Adipocyte (in vitro differentiated cells): ENCODE data around the gene NFIB.

ENCODE experiments used
- DNase-seq: peaks from one replicate; pipeline ENCODE4 v3.0.0-alpha.2; 2015; ENCODE audit warnings: low read depth
- H3K27me3 ChIP-seq: replicated peaks from 2 replicates; pipeline ENCODE4 v1.7.0; 2013; ENCODE audit warnings: mild to moderate bottlenecking, low read length, moderate library complexity; ENCODE audit not compliant: control insufficient read depth, insufficient read depth
- H3K36me3 ChIP-seq: 2 replicates; pipeline ENCODE4 v1.7.0; 2013; ENCODE audit warnings: low read length, mild to moderate bottlenecking, moderate library complexity; ENCODE audit not compliant: control insufficient read depth, insufficient read depth, severe bottlenecking
- H3K4me1 ChIP-seq: 2 replicates; pipeline ENCODE4 v1.7.0; 2013; ENCODE audit warnings: mild to moderate bottlenecking, low read length, moderate library complexity; ENCODE audit not compliant: control insufficient read depth, insufficient read depth
- H3K4me3 ChIP-seq: 2 replicates; pipeline ENCODE4 v1.7.0; 2013; ENCODE audit warnings: mild to moderate bottlenecking, low read length, moderate library complexity
- H3K9ac ChIP-seq: 2 replicates; pipeline ENCODE4 v1.7.0; 2013; ENCODE audit warnings: mild to moderate bottlenecking, low read length, moderate library complexity
- H3K9me3 ChIP-seq: 2 replicates; pipeline ENCODE4 v1.7.0; 2013; ENCODE audit warnings: mild to moderate bottlenecking, low read length, moderate library complexity; ENCODE audit not compliant: control insufficient read depth

NFIB gene

GRCh38 chr9:14203356-14204056, 110.4 kb downstream of the NFIB start:
- Histone ChIP-seq H3K9me3 (no peaks in the 10 kb centered on the region), H3K27me3 (no peaks in the 10 kb centered on the region), H3K4me3 (peak overlapping the region; percentile 67), H3K4me1 (peaks cover 35% of the 10 kb centered on the region), H3K9ac (peak overlapping the region; percentile 63), H3K36me3 (no peaks in the 10 kb centered on the region)
- no peak for DNase-seq

GRCh38 chr9:14198841-14199455, 115.0 kb downstream of the NFIB start:
- Histone ChIP-seq H3K9ac (no peak overlapping the region), H3K4me3 (peak overlapping the region; percentile 47), H3K9me3 (no peaks in the 10 kb centered on the region), H3K4me1 (peaks cover 38% of the 10 kb centered on the region), H3K36me3 (no peaks in the 10 kb centered on the region), H3K27me3 (no peaks in the 10 kb centered on the region)
- no peak for DNase-seq

- DNase-seq, result no peak
- no peaks in the 10 kb centered on the region for H3K27me3 ChIP-seq
- no peaks in the 10 kb centered on the region for H3K9me3 ChIP-seq
- H3K4me1 ChIP-seq, result peaks cover 32% of the 10 kb centered on the region
- H3K4me3 ChIP-seq, result peak overlapping the region; percentile 47
- H3K36me3 ChIP-seq, result no peaks in the 10 kb centered on the region
- H3K9ac ChIP-seq, result no peak overlapping the region
Observed at GRCh38 chr9:14198047-14198840, 115.7 kb downstream of the NFIB start.

- no peak overlapping the region for H3K4me3 ChIP-seq
- no peaks in the 10 kb centered on the region for H3K27me3 ChIP-seq
- peaks cover 24% of the 10 kb centered on the region for H3K4me1 ChIP-seq
- H3K9me3 ChIP-seq, result no peaks in the 10 kb centered on the region
- H3K9ac ChIP-seq, result no peak overlapping the region
- H3K36me3 ChIP-seq, result no peaks in the 10 kb centered on the region
- DNase-seq, result no peak
Observed at GRCh38 chr9:14197325-14197858, 116.5 kb downstream of the NFIB start.

GRCh38 chr9:14193328-14193990, 120.5 kb downstream of the NFIB start:
- DNase-seq, result no peak
- H3K36me3 ChIP-seq, result no peaks in the 10 kb centered on the region
- no peaks in the 10 kb centered on the region for H3K9me3 ChIP-seq
- no peak overlapping the region for H3K4me3 ChIP-seq
- peaks cover 15% of the 10 kb centered on the region for H3K4me1 ChIP-seq
- no peaks in the 10 kb centered on the region for H3K27me3 ChIP-seq
- no peak overlapping the region for H3K9ac ChIP-seq

GRCh38 chr9:14192556-14192955, 121.4 kb downstream of the NFIB start:
- no peak for DNase-seq
- no peaks in the 10 kb centered on the region for H3K36me3 ChIP-seq

GRCh38 chr9:14191512-14191911, 122.4 kb downstream of the NFIB start:
- Histone ChIP-seq H3K27me3 (no peaks in the 10 kb centered on the region), H3K9me3 (no peaks in the 10 kb centered on the region), H3K4me3 (no peak overlapping the region), H3K9ac (no peak overlapping the region), H3K4me1 (peaks cover 22% of the 10 kb centered on the region), H3K36me3 (no peaks in the 10 kb centered on the region)
- no peak for DNase-seq

More at GRCh38 chr9:14192556-14192955, 121.4 kb downstream of the NFIB start:
- Histone ChIP-seq H3K9ac (no peak overlapping the region), H3K4me3 (no peak overlapping the region), H3K9me3 (no peaks in the 10 kb centered on the region), H3K4me1 (peaks cover 15% of the 10 kb centered on the region), H3K27me3 (no peaks in the 10 kb centered on the region)

GRCh38 chr9:14190240-14190639, 123.7 kb downstream of the NFIB start:
- H3K4me1 ChIP-seq, result peaks cover 25% of the 10 kb centered on the region

GRCh38 chr9:14189578-14189977, 124.4 kb downstream of the NFIB start:
- DNase-seq, result no peak
- no peaks in the 10 kb centered on the region for H3K9me3 ChIP-seq

More at GRCh38 chr9:14190240-14190639, 123.7 kb downstream of the NFIB start:
- no peaks in the 10 kb centered on the region for H3K9me3 ChIP-seq
- no peaks in the 10 kb centered on the region for H3K27me3 ChIP-seq
- no peaks in the 10 kb centered on the region for H3K36me3 ChIP-seq
- no peak overlapping the region for H3K4me3 ChIP-seq
- no peak for DNase-seq
- H3K9ac ChIP-seq, result no peak overlapping the region

GRCh38 chr9:14189146-14189545, 124.8 kb downstream of the NFIB start:
- no peaks in the 10 kb centered on the region for H3K9me3 ChIP-seq
- H3K4me1 ChIP-seq, result peaks cover 25% of the 10 kb centered on the region
- H3K27me3 ChIP-seq, result no peaks in the 10 kb centered on the region
- no peaks in the 10 kb centered on the region for H3K36me3 ChIP-seq
- no peak for DNase-seq
- H3K9ac ChIP-seq, result no peak overlapping the region
- no peak overlapping the region for H3K4me3 ChIP-seq

More at GRCh38 chr9:14189578-14189977, 124.4 kb downstream of the NFIB start:
- Histone ChIP-seq H3K27me3 (no peaks in the 10 kb centered on the region), H3K36me3 (no peaks in the 10 kb centered on the region), H3K9ac (no peak overlapping the region), H3K4me1 (peaks cover 25% of the 10 kb centered on the region), H3K4me3 (no peak overlapping the region)
